CD4-positive, alpha-beta T cell treated with Interleukin-4 for 4 hours (primary cell): ENCODE data around the gene CLDN14.

ENCODE experiments used
- DNase-seq: peaks from one replicate; pipeline ENCODE4 v3.0.0-alpha.2; 2020

The CLDN14 gene

GRCh38 chr21:36479415-36480402 is at the start of gene CLDN14:
Gene CLDN14, minus strand, starts transcription at chr21:36480122. Its CDS starts 18,427 bp downstream, at chr21:36461695.
- no peak for DNase-seq

- DNase-seq: no peak
Measured at GRCh38 chr21:36528716-36529115, 48.8 kb upstream of the CLDN14 start.

GRCh38 chr21:36527317-36527716 is 47.4 kb upstream of the CLDN14 start:
- DNase-seq: no peak

- no peak for DNase-seq
Measured at GRCh38 chr21:36526104-36526503, 46.2 kb upstream of the CLDN14 start.

- DNase-seq: no peak
Measured at GRCh38 chr21:36524477-36524876, 44.6 kb upstream of the CLDN14 start.

- DNase-seq: no peak
Measured at GRCh38 chr21:36522219-36522808, 42.4 kb upstream of the CLDN14 start.

- DNase-seq: no peak
Measured at GRCh38 chr21:36518883-36519492, 39.1 kb upstream of the CLDN14 start.

- DNase-seq: no peak
Measured at GRCh38 chr21:36517366-36518075, 37.6 kb upstream of the CLDN14 start.

GRCh38 chr21:36516281-36516680 is 36.4 kb upstream of the CLDN14 start:
- no peak for DNase-seq

- DNase-seq: no peak
Measured at GRCh38 chr21:36513430-36513829, 33.5 kb upstream of the CLDN14 start.

- no peak for DNase-seq
Measured at GRCh38 chr21:36512971-36513370, 33.0 kb upstream of the CLDN14 start.

- no peak for DNase-seq
Measured at GRCh38 chr21:36511484-36512220, 31.7 kb upstream of the CLDN14 start.

GRCh38 chr21:36510911-36511310 is 31.0 kb upstream of the CLDN14 start:
- no peak for DNase-seq

GRCh38 chr21:36509973-36510664 is 30.2 kb upstream of the CLDN14 start:
- no peak for DNase-seq

GRCh38 chr21:36508948-36509347 is 29.0 kb upstream of the CLDN14 start:
- no peak for DNase-seq

- DNase-seq: no peak
Measured at GRCh38 chr21:36507397-36508018, 27.6 kb upstream of the CLDN14 start.

GRCh38 chr21:36506482-36506881 is 26.6 kb upstream of the CLDN14 start:
- DNase-seq: no peak

- peak; percentile 63 for DNase-seq
Measured at GRCh38 chr21:36504067-36505058, 24.4 kb upstream of the CLDN14 start.

GRCh38 chr21:36502365-36502764 is 22.4 kb upstream of the CLDN14 start:
- no peak for DNase-seq

- DNase-seq: no peak
Measured at GRCh38 chr21:36501589-36501892, 21.6 kb upstream of the CLDN14 start.
